AG04450 (cell line): ENCODE data around the gene FILIP1L. TPM values are rescaled to one million over a fixed set of nuclear protein-coding genes. Genes with fewer than 3 reads are reported as not detected.

Experiments
- CTCF ChIA-PET: fragments of 300-600, 350-600 bp; formaldehyde crosslinking; extraction: SDS; loops from one replicate; lab custom pipeline; 2022; ENCODE audit warnings: antibody characterized with exemption, inconsistent platforms; lab: Charles Lee
- POLR2A ChIA-PET: fragments of 350-600 bp; formaldehyde crosslinking; extraction: SDS; loops from one replicate; lab custom pipeline; 2021; ENCODE audit warnings: antibody characterized with exemption, inconsistent platforms; lab: Yijun Ruan, JAX
- DNase-seq: peaks from one replicate; pipeline ENCODE4 v3.0.0-alpha.2; 2011; ENCODE audit warnings: low read depth, low spot score
- H3K27ac ChIP-seq: one replicate; pipeline ENCODE4 v1.5.1; 2012; ENCODE audit warnings: low read depth, low read length, control low read depth
- H3K27me3 ChIP-seq: one replicate; pipeline ENCODE4 v1.6.0; 2012; ENCODE audit warnings: low read length; ENCODE audit not compliant: control insufficient read depth, insufficient read depth
- H3K4me3 ChIP-seq: 2 replicates; pipeline ENCODE4 v1.5.1; 2011; ENCODE audit warnings: mild to moderate bottlenecking, low read depth, low read length, control low read depth
- H3K9me3 ChIP-seq: 2 replicates; pipeline ENCODE4 v1.5.1; 2012; ENCODE audit warnings: low read length; ENCODE audit not compliant: control insufficient read depth, insufficient read depth
- CTCF ChIP-seq: IDR thresholded peaks from 2 replicates; pipeline ENCODE4 v1.5.1; 2011; ENCODE audit warnings: low read depth, low read length, control low read depth, inconsistent platforms
- polyA plus RNA-seq: library from polyadenylated mRNA; depleted of rRNA; stranded (reverse); fragments of >200 nt; gene quantifications from 2 replicates; pipeline ENCODE4 v1.2.3, GENCODE V29; 2011

Gene FILIP1L
- polyA plus RNA-seq, 1 experiment = 75.5 TPM

GRCh38 chr3:100062665-100063064 is 51.6 kb downstream of the FILIP1L start:
- no peaks in the 10 kb centered on the region for H3K27me3 ChIP-seq
- TF ChIP-seq CTCF = no peak
- no peak overlapping the region for H3K4me3 ChIP-seq
- no peaks in the 10 kb centered on the region for H3K9me3 ChIP-seq
- CTCF ChIA-PET = no interaction called here
- no peak overlapping the region for H3K27ac ChIP-seq
- POLR2A ChIA-PET = interaction anchor here (0.5 kb wide), 1 partner anchor 125 kb away, joined by 4 read pairs; no protein-coding TSS in a partner anchor
- DNase-seq = no peak

- TF ChIP-seq CTCF = no peak
- DNase-seq = no peak
- ChIA-PET CTCF (interaction anchor here (1.1 kb wide), 2 partner anchors 193 to 217 kb away, joined by 3 to 4 read pairs; no protein-coding TSS in a partner anchor), POLR2A (no interaction called here)
- Histone ChIP-seq H3K27me3 (no peaks in the 10 kb centered on the region), H3K4me3 (no peak overlapping the region), H3K9me3 (no peaks in the 10 kb centered on the region; the same call in 1 of the 2 replicates), H3K27ac (no peak overlapping the region)
These were observed 53.4 kb downstream of the FILIP1L start for GRCh38 chr3:100060685-100061484.

DNA sequence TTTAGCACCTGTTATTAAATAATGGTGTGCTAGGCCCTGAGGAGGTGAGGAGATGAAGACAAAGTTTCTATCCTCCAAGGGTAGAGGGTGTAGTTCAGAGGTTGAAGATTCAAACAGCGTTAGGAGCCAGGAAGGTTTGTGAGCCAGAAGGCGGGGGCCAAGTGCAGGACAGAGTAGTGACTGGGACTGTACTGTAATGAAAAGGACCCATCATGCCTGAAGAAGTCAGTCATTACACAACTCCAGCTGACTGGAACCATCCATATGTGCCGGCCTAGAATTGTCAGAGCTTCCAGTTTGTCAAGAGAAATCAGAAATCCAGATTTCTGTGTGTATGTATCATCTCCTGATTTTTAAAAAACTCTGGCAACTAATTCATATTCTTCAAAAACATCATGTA is 54.8 kb downstream of the FILIP1L start:
- no peak overlapping the region for H3K27ac ChIP-seq
- no peak for TF ChIP-seq CTCF
- ChIA-PET CTCF (interaction anchor here (1.3 kb wide), 1 partner anchor 195 kb away, joined by 4 read pairs; no protein-coding TSS in a partner anchor), POLR2A (interaction anchor here (0.6 kb wide), 1 partner anchor 213 kb away, joined by 3 read pairs; no protein-coding TSS in a partner anchor)
- H3K9me3 ChIP-seq = no peaks in the 10 kb centered on the region; the same call in 1 of the 2 replicates
- H3K27me3 ChIP-seq = no peaks in the 10 kb centered on the region
- H3K4me3 ChIP-seq = no peak overlapping the region
- DNase-seq = no peak

- ChIA-PET POLR2A (interaction anchor here (0.9 kb wide), 1 partner anchor 15 kb away, joined by 3 read pairs; no protein-coding TSS in a partner anchor), CTCF (interaction anchor here (1.3 to 2.8 kb wide), 3 partner anchors 11 to 215 kb away, joined by 3 to 12 read pairs (median 4); no protein-coding TSS in a partner anchor)
- no peaks in the 10 kb centered on the region for H3K27me3 ChIP-seq
- no peak for TF ChIP-seq CTCF
- no peaks in the 10 kb centered on the region; the same call in 1 of the 2 replicates for H3K9me3 ChIP-seq
- no peak overlapping the region for H3K4me3 ChIP-seq
- DNase-seq = no peak
- no peak overlapping the region for H3K27ac ChIP-seq
These were observed 56.4 kb downstream of the FILIP1L start for GRCh38 chr3:100057716-100058575.
